Body of pancreas (tissue), 4 donors: ENCODE measurements around the gene CLK4.

Source experiments
- CTCF ChIP-seq, 7 experiments: fragments of 450-650 bp in 4 of 7; fragments of 200-600 bp in 3 of 7; sonication (generic) in 3 of 7; IDR thresholded peaks; one replicate each; pipeline ENCODE4 v1.5.1; 2016 to 2019; ENCODE audit warnings: antibody characterized with exemption in 7 of 7
- POLR2A ChIP-seq, 3 donors: fragments of 450-650 bp; IDR thresholded peaks; one replicate each; pipeline ENCODE4 v1.6.1; 2016; ENCODE audit warnings: antibody characterized with exemption in 3 of 3, mild to moderate bottlenecking in 2 of 3

GRCh38 chr5:178622679-178623247, 4.1 kb downstream of the CLK4 start:
- TF ChIP-seq CTCF (IDR thresholded peaks at IDR 0.05), result no peak
- TF ChIP-seq POLR2A (IDR thresholded peaks at IDR 0.05), result no peak
